GM12878 (cell line): ENCODE measurements around the gene MAPK8IP1. TPM values are rescaled to one million over a fixed set of nuclear protein-coding genes. Genes with fewer than 3 reads are reported as not detected.

ENCODE experiments used
- ATAC-seq: fragments of 200-7000 bp; cut with Tn5 transposase; 3 replicates; pipeline ENCODE4 v1.9.1; 2020; ENCODE audit warnings: mild to moderate bottlenecking, moderate library complexity
- BruUV-seq: library from RNA; stranded (reverse); fragments of 400-500 nt; replicated peaks from 2 replicates; lab custom pipeline; 2021; lab: Mats Ljungman, UMichigan
- CTCF ChIA-PET: fragments of 300-600 bp; sonication (Branson Sonifier 250); formaldehyde crosslinking; extraction: SDS; loops from one replicate; lab custom pipeline; 2021; ENCODE audit warnings: inconsistent platforms; lab: Yijun Ruan, JAX
- POLR2A ChIA-PET: fragments of 350-600 bp; formaldehyde crosslinking; extraction: SDS; loops from one replicate; lab custom pipeline; 2021; ENCODE audit warnings: inconsistent platforms; lab: Charles Lee
- RAD21 ChIA-PET: fragments of 300-600 bp; sonication (Branson Sonifier 250); formaldehyde crosslinking; loops from one replicate; lab custom pipeline; 2023; ENCODE audit warnings: antibody characterized with exemption; ENCODE audit not compliant: unreplicated experiment; lab: Charles Lee
- SMC1A ChIA-PET: fragments of 300-600 bp; sonication (Branson Sonifier 250); formaldehyde crosslinking; loops from one replicate; lab custom pipeline; 2023; ENCODE audit not compliant: unreplicated experiment, uncharacterized antibody; lab: Charles Lee
- DNase-seq: peaks from one replicate; pipeline ENCODE4 v3.0.0-alpha.2; 2011; ENCODE audit warnings: low read depth, low spot score
- FAIRE-seq: peaks from 3 replicates; lab custom pipeline; 2011; peaks lifted over from hg19 to GRCh38; lab: Jason Lieb, UNC
- H2AFZ ChIP-seq: 2 replicates; pipeline ENCODE4 v1.6.0; 2011; ENCODE audit warnings: low read depth, low read length, control low read depth; ENCODE audit not compliant: control insufficient read depth
- H3K27ac ChIP-seq: 2 replicates; pipeline ENCODE4 v1.5.1; 2011; ENCODE audit warnings: control low read depth; ENCODE audit not compliant: control insufficient read depth, insufficient read depth
- H3K27me3 ChIP-seq, 2 experiments: replicated peaks in 1 of 2; 2 replicates each; pipeline versions ENCODE4 v1.6.0 to v1.6.1; 2011; ENCODE audit warnings: low read length in 1 of 2; ENCODE audit not compliant: control insufficient read depth in 2 of 2, insufficient read depth in 2 of 2
- H3K36me3 ChIP-seq, 2 experiments: 2 replicates each; pipeline ENCODE4 v1.5.1; 2011; ENCODE audit warnings: low read length in 1 of 2; ENCODE audit not compliant: control insufficient read depth in 2 of 2, insufficient read depth in 2 of 2
- H3K4me1 ChIP-seq: 2 replicates; pipeline ENCODE4 v1.6.1; 2011; ENCODE audit warnings: mild to moderate bottlenecking, low read length, moderate library complexity, mixed read lengths; ENCODE audit not compliant: control insufficient read depth, insufficient read depth
- H3K4me2 ChIP-seq: 2 replicates; pipeline ENCODE4 v1.6.0; 2011; ENCODE audit warnings: control low read depth; ENCODE audit not compliant: control insufficient read depth, insufficient read depth
- H3K4me3 ChIP-seq: fragments of 200-600 bp; sonication (generic); 2 replicates; pipeline ENCODE4 v1.5.1; 2016
- H3K79me2 ChIP-seq: 2 replicates; pipeline ENCODE4 v1.6.0; 2011; ENCODE audit warnings: low read length; ENCODE audit not compliant: control insufficient read depth, insufficient read depth
- H3K9ac ChIP-seq: 2 replicates; pipeline ENCODE4 v1.8.0; 2011; ENCODE audit warnings: low read length, control low read depth, mixed read lengths; ENCODE audit not compliant: control insufficient read depth, insufficient read depth
- H3K9me3 ChIP-seq: replicated peaks from 3 replicates; pipeline ENCODE4 v1.5.1; 2011; ENCODE audit warnings: mild to moderate bottlenecking, low read length; ENCODE audit not compliant: control insufficient read depth, insufficient read depth
- H4K20me1 ChIP-seq: 2 replicates; pipeline ENCODE4 v1.6.0; 2011; ENCODE audit not compliant: control insufficient read depth, insufficient read depth
- BMI1 ChIP-seq: fragments of 450-650 bp; IDR thresholded peaks from 2 replicates; pipeline ENCODE4 v1.6.1; 2016; ENCODE audit warnings: mild to moderate bottlenecking, moderate library complexity, borderline replicate concordance
- CBX3 ChIP-seq: fragments of 200-600 bp; sonication (generic); IDR thresholded peaks from 2 replicates; pipeline ENCODE4 v1.6.1; 2016; ENCODE audit warnings: low read depth, borderline replicate concordance
- EGR1 ChIP-seq, 2 experiments: IDR thresholded peaks; 1 replicate in 1 of 2; 2 replicates in 1 of 2; pipeline ENCODE4 v1.6.1; 2011 to 2012; ENCODE audit warnings: low read depth in 2 of 2, low read length in 2 of 2, borderline replicate concordance in 1 of 2, mild to moderate bottlenecking in 1 of 2, moderate library complexity in 1 of 2
- NR2C1 ChIP-seq: fragments of 450-650 bp; IDR thresholded peaks from 2 replicates; pipeline ENCODE4 v1.6.1; 2017; ENCODE audit warnings: antibody characterized with exemption, mild to moderate bottlenecking, moderate library complexity
- RUNX3 ChIP-seq: IDR thresholded peaks from 2 replicates; pipeline ENCODE4 v1.6.1; 2012; ENCODE audit warnings: low read length, inconsistent platforms
- ZNF274 ChIP-seq: IDR thresholded peaks from one replicate; pipeline ENCODE4 v1.8.0; 2011; ENCODE audit not compliant: insufficient read length, insufficient read depth
- WGBS: methylation state at CpG from one replicate; pipeline ENCODE4 v1.1.6; 2016; ENCODE audit warnings: low lambda C conversion rate; ENCODE audit not compliant: insufficient replicate concordance, insufficient coverage; ENCODE audit errors: missing lambda C conversion rate; 5-methylcytosine and 5-hydroxymethylcytosine counted together
- in situ Hi-C: fragments of 300-500 bp; cut with MboI; formaldehyde crosslinking; loops from 9 replicates; pipeline ENCODE4 v1.14.3; 2018; ENCODE audit warnings: mixed read lengths
- intact Hi-C: fragments of 100-400 bp; cut with micrococcal nuclease; formaldehyde crosslinking; loops from one replicate; pipeline ENCODE4 v1.14.2; 2022; ENCODE audit not compliant: unreplicated experiment
- polyA plus RNA-seq, 11 experiments: library from polyadenylated mRNA; depleted of rRNA in 4 of 11; unstranded in 6 of 11; stranded (reverse) in 5 of 11; fragments of >200 nt; fragmentation: Nextera tagmentation in 4 of 11; fragmentation: Illumina TruSeq in 1 of 11; extraction: Ambion mirVana in 4 of 11; extraction: Trizol in 1 of 11; gene quantifications; 1 replicate in 1 of 11; 2 replicates in 10 of 11; pipeline versions ENCODE4 v1.2.1 to v1.2.3, GENCODE V29; 2011 to 2016; ENCODE audit warnings: inconsistent platforms in 2 of 11, missing spikeins in 2 of 11, low read depth in 1 of 11
- total RNA-seq, 4 experiments: library from RNA; depleted of rRNA in 3 of 4; stranded (reverse); fragments of >200 nt in 3 of 4; fragmentation: Illumina TruSeq in 1 of 4; extraction: Trizol in 1 of 4; gene quantifications; 2 replicates each; pipeline versions ENCODE4 v1.2.1 to v1.2.3, GENCODE V29; 2013 to 2021
- TF ChIP-seq, protein P1 (sequence below): fragments of 450-650 bp; IDR thresholded peaks from 2 replicates; pipeline ENCODE4 v1.6.1; 2017; ENCODE audit warnings: antibody characterized with exemption, mild to moderate bottlenecking, moderate library complexity
- TF ChIP-seq, protein P2 (sequence below): fragments of 450-650 bp; IDR thresholded peaks from 2 replicates; pipeline ENCODE4 v1.6.1; 2014; ENCODE audit warnings: mild to moderate bottlenecking
- TF ChIP-seq, protein P3 (sequence below): fragments of 450-650 bp; IDR thresholded peaks from 2 replicates; pipeline ENCODE4 v1.6.1; 2017; ENCODE audit warnings: mild to moderate bottlenecking, moderate library complexity
- TF ChIP-seq, protein P4 (sequence below): IDR thresholded peaks from 2 replicates; pipeline ENCODE4 v1.6.1; 2011; ENCODE audit warnings: low read depth, mild to moderate bottlenecking, low read length, moderate library complexity, borderline replicate concordance; ENCODE audit errors: extremely low read depth
- TF ChIP-seq, protein P5 (sequence below): IDR thresholded peaks from 2 replicates; pipeline ENCODE4 v1.6.1; 2012; ENCODE audit warnings: low read depth, low read length, improper control_type of control experiment

MAPK8IP1 gene
- total and polyA plus RNA-seq, 10 of the 15 experiments (the other 5 are each of a cell fraction or from before 2014, with no cell fraction given): 0.04 to 0.44 (median 0.11) TPM; not detected in 2

DNA sequence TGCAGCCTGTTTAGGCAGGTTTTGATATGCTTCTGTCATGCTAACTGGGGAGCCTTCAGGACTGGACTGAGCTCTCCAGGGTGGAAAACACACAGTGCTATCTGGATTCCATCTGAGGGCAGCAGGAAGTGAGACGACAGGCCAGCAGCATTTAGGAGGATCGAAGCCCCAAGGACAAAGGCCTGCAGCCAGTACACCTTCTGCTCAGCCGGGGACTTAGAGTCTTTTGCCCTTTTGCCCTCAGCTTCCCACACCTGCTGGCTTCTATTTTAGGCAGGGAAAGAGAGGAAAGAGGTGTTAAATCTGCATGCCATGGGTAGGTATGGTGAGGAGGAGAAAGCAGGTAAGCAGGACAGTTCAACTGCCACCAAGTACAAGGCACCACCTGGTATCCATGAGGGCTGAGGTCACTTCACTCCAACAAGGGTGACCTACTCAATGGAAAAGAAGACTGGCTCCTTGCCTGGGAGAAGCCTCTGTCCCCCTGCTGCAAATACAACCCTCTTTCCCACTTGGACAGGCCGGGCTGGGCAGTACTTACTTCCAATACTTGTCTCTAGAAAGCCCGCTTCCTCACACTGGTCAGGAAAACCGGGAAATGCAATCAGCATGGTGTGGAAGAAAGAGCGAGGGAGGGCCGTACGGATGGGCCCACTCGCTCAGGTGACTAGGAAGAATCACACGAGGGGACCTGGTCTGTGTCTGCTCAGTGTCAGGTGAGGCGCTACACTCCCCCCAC, 49.3 kb downstream of the MAPK8IP1 start:
- DNase-seq (no peak), ATAC-seq (no peak), FAIRE-seq (no peak)
- POLR2A ChIA-PET: interaction anchor here (0.7 to 1.2 kb wide), 6 partner anchors 10 to 129 kb away, joined by 3 to 8 read pairs (median 6); partner anchors contain the start of gene CRY2
- Histone ChIP-seq H3K27me3 (no peaks in the 10 kb centered on the region), H3K27ac (no peak overlapping the region), H3K36me3 (peaks cover 3 to 12% of the 10 kb centered on the region in 2 experiments; a peak in 3 of 4 replicates), H3K9ac (no peak overlapping the region), H3K4me3 (no peak overlapping the region), H3K79me2 (no peaks in the 10 kb centered on the region), H4K20me1 (peaks cover 6% of the 10 kb centered on the region), H3K9me3 (no peaks in the 10 kb centered on the region), H3K4me1 (peaks cover 49% of the 10 kb centered on the region), H3K4me2 (no peak overlapping the region), H2AFZ (no peak overlapping the region)
- CTCF ChIA-PET: interaction anchor here (0.8 to 3.3 kb wide), 5 partner anchors 9 to 72 kb away, joined by 3 to 21 read pairs (median 6); no protein-coding TSS in a partner anchor
- WGBS: 97% methylated on average over 12 of the region's 12 CpGs
- BruUV-seq: no TSS peak
- RAD21 ChIA-PET: interaction anchor here (0.6 to 1.0 kb wide), 2 partner anchors 13 to 17 kb away, joined by 3 to 4 read pairs; partner anchors contain the start of gene PEX16
- SMC1A ChIA-PET: interaction anchor here (0.6 to 3.0 kb wide), 6 partner anchors 9 to 30 kb away, joined by 3 to 13 read pairs (median 4); partner anchors contain the start of gene PEX16
- in situ Hi-C loops: no loop called here
- intact Hi-C loops: no loop called here
- TF ChIP-seq NR2C1: no peak
- TF ChIP-seq EGR1 (IDR thresholded peaks at IDR 0.05; ENCODE audit: borderline replicate concordance in 1 of 2, low read depth in 2 of 2, low read length in 2 of 2): no peak
- no peak for TF ChIP-seq BMI1
- TF ChIP-seq, protein P1, sequence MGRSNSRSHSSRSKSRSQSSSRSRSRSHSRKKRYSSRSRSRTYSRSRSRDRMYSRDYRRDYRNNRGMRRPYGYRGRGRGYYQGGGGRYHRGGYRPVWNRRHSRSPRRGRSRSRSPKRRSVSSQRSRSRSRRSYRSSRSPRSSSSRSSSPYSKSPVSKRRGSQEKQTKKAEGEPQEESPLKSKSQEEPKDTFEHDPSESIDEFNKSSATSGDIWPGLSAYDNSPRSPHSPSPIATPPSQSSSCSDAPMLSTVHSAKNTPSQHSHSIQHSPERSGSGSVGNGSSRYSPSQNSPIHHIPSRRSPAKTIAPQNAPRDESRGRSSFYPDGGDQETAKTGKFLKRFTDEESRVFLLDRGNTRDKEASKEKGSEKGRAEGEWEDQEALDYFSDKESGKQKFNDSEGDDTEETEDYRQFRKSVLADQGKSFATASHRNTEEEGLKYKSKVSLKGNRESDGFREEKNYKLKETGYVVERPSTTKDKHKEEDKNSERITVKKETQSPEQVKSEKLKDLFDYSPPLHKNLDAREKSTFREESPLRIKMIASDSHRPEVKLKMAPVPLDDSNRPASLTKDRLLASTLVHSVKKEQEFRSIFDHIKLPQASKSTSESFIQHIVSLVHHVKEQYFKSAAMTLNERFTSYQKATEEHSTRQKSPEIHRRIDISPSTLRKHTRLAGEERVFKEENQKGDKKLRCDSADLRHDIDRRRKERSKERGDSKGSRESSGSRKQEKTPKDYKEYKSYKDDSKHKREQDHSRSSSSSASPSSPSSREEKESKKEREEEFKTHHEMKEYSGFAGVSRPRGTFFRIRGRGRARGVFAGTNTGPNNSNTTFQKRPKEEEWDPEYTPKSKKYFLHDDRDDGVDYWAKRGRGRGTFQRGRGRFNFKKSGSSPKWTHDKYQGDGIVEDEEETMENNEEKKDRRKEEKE: no peak
- no peak for TF ChIP-seq RUNX3
- TF ChIP-seq, protein P2, sequence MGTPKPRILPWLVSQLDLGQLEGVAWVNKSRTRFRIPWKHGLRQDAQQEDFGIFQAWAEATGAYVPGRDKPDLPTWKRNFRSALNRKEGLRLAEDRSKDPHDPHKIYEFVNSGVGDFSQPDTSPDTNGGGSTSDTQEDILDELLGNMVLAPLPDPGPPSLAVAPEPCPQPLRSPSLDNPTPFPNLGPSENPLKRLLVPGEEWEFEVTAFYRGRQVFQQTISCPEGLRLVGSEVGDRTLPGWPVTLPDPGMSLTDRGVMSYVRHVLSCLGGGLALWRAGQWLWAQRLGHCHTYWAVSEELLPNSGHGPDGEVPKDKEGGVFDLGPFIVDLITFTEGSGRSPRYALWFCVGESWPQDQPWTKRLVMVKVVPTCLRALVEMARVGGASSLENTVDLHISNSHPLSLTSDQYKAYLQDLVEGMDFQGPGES: no peak
- no peak for TF ChIP-seq ZNF274
- TF ChIP-seq, protein P3, sequence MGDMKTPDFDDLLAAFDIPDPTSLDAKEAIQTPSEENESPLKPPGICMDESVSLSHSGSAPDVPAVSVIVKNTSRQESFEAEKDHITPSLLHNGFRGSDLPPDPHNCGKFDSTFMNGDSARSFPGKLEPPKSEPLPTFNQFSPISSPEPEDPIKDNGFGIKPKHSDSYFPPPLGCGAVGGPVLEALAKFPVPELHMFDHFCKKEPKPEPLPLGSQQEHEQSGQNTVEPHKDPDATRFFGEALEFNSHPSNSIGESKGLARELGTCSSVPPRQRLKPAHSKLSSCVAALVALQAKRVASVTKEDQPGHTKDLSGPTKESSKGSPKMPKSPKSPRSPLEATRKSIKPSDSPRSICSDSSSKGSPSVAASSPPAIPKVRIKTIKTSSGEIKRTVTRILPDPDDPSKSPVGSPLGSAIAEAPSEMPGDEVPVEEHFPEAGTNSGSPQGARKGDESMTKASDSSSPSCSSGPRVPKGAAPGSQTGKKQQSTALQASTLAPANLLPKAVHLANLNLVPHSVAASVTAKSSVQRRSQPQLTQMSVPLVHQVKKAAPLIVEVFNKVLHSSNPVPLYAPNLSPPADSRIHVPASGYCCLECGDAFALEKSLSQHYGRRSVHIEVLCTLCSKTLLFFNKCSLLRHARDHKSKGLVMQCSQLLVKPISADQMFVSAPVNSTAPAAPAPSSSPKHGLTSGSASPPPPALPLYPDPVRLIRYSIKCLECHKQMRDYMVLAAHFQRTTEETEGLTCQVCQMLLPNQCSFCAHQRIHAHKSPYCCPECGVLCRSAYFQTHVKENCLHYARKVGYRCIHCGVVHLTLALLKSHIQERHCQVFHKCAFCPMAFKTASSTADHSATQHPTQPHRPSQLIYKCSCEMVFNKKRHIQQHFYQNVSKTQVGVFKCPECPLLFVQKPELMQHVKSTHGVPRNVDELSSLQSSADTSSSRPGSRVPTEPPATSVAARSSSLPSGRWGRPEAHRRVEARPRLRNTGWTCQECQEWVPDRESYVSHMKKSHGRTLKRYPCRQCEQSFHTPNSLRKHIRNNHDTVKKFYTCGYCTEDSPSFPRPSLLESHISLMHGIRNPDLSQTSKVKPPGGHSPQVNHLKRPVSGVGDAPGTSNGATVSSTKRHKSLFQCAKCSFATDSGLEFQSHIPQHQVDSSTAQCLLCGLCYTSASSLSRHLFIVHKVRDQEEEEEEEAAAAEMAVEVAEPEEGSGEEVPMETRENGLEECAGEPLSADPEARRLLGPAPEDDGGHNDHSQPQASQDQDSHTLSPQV: no peak
- no peak for TF ChIP-seq CBX3
- TF ChIP-seq, protein P4, sequence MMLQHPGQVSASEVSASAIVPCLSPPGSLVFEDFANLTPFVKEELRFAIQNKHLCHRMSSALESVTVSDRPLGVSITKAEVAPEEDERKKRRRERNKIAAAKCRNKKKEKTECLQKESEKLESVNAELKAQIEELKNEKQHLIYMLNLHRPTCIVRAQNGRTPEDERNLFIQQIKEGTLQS: no peak
- TF ChIP-seq, protein P5, sequence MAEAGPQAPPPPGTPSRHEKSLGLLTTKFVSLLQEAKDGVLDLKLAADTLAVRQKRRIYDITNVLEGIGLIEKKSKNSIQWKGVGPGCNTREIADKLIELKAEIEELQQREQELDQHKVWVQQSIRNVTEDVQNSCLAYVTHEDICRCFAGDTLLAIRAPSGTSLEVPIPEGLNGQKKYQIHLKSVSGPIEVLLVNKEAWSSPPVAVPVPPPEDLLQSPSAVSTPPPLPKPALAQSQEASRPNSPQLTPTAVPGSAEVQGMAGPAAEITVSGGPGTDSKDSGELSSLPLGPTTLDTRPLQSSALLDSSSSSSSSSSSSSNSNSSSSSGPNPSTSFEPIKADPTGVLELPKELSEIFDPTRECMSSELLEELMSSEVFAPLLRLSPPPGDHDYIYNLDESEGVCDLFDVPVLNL: no peak
